Vagina (tissue), 2 donors: ENCODE results near the gene RASGRP4. TPM values are rescaled to one million over a fixed set of nuclear protein-coding genes. Genes with fewer than 3 reads are reported as not detected.

Experiments
- DNase-seq, 2 donors: peaks; one replicate each; pipeline ENCODE4 v3.0.0-alpha.2; 2017; ENCODE audit errors: extremely low spot score in 2 of 2
- H3K27ac ChIP-seq: fragments of 200-600 bp; sonication (generic); one replicate; pipeline ENCODE4 v1.5.1; 2019
- H3K27me3 ChIP-seq: fragments of 200-600 bp; sonication (generic); one replicate; pipeline ENCODE4 v1.5.1; 2019
- H3K36me3 ChIP-seq, 2 donors: fragments of 200-600 bp; sonication (generic); one replicate each; pipeline ENCODE4 v1.5.1; 2017 to 2019
- H3K4me1 ChIP-seq: fragments of 200-600 bp; sonication (generic); one replicate; pipeline ENCODE4 v1.5.1; 2019
- H3K4me3 ChIP-seq, 2 donors: fragments of 200-600 bp; sonication (generic); 1 replicate in 1 of 2; 2 replicates in 1 of 2; pipeline ENCODE4 v1.5.1; 2016 to 2019
- H3K9me3 ChIP-seq: fragments of 200-600 bp; sonication (generic); one replicate; pipeline ENCODE4 v1.5.1; 2019
- POLR2A ChIP-seq, 2 donors: fragments of 450-650 bp; IDR thresholded peaks; one replicate each; pipeline ENCODE4 v1.6.1; 2017; ENCODE audit warnings: antibody characterized with exemption in 2 of 2, mild to moderate bottlenecking in 2 of 2, moderate library complexity in 2 of 2
- POLR2AphosphoS5 ChIP-seq, 2 donors: sonication (generic); formaldehyde crosslinking; IDR thresholded peaks; one replicate each; pipeline ENCODE4 v1.9.0; 2017; ENCODE audit warnings: antibody characterized with exemption in 2 of 2, mild to moderate bottlenecking in 2 of 2, low read depth in 1 of 2; ENCODE audit not compliant: insufficient read depth in 1 of 2
- intact Hi-C: fragments of 100-400 bp; cut with DNase I; formaldehyde crosslinking; loops from one replicate; pipeline ENCODE4 v1.15.1; 2023
- total RNA-seq: library from RNA; depleted of rRNA; stranded (reverse); fragments of >200 nt; gene quantifications from one replicate; pipeline ENCODE4 v1.2.3, GENCODE V29; 2016
- TF ChIP-seq, protein P1 (sequence below), 3 experiments: fragments of 450-650 bp in 2 of 3; fragments of 200-600 bp in 1 of 3; sonication (generic) in 1 of 3; IDR thresholded peaks; one replicate each; pipeline ENCODE4 v1.5.1; 2017 to 2019; ENCODE audit warnings: antibody characterized with exemption in 3 of 3, mild to moderate bottlenecking in 2 of 3, moderate library complexity in 2 of 3

Gene RASGRP4
- total RNA-seq, 1 donor from 2014 or later, result 2.9 TPM

DNA sequence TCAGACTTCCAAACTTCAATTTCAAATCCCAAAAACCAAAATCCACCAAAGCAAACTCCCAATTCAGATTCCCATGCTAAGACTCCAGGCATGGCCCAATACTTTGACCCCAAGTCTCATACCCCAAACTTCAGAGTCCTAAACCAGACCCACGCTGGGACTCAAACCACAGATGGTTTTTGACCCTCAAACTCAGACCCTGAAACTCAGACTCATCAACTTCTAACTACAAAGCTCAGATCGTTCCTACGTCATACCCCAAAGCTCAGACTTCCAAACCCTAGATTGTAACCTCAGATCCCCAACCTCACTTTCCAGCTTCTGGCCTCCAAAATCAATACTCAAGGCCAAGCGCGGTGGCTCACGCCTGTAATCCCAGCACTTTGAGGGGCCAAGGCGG lies 19.3 kb upstream of the RASGRP4 start:
- H3K9me3 ChIP-seq, result no peaks in the 10 kb centered on the region
- no peaks in the 10 kb centered on the region for H3K4me1 ChIP-seq
- no peak overlapping the region for H3K27ac ChIP-seq
- H3K4me3 ChIP-seq, result no peak overlapping the region
- TF ChIP-seq POLR2AphosphoS5 (IDR thresholded peaks at IDR 0.05; ENCODE audit: insufficient read depth in 1 of 2, low read depth in 1 of 2), result no peak
- TF ChIP-seq POLR2A (IDR thresholded peaks at IDR 0.05), result no peak
- TF ChIP-seq, protein P1, sequence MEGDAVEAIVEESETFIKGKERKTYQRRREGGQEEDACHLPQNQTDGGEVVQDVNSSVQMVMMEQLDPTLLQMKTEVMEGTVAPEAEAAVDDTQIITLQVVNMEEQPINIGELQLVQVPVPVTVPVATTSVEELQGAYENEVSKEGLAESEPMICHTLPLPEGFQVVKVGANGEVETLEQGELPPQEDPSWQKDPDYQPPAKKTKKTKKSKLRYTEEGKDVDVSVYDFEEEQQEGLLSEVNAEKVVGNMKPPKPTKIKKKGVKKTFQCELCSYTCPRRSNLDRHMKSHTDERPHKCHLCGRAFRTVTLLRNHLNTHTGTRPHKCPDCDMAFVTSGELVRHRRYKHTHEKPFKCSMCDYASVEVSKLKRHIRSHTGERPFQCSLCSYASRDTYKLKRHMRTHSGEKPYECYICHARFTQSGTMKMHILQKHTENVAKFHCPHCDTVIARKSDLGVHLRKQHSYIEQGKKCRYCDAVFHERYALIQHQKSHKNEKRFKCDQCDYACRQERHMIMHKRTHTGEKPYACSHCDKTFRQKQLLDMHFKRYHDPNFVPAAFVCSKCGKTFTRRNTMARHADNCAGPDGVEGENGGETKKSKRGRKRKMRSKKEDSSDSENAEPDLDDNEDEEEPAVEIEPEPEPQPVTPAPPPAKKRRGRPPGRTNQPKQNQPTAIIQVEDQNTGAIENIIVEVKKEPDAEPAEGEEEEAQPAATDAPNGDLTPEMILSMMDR (IDR thresholded peaks at IDR 0.05), result no peak
- DNase-seq, result no peak
- no peaks in the 10 kb centered on the region for H3K36me3 ChIP-seq
- intact Hi-C loops, result no loop called here
- no peaks in the 10 kb centered on the region for H3K27me3 ChIP-seq

DNA sequence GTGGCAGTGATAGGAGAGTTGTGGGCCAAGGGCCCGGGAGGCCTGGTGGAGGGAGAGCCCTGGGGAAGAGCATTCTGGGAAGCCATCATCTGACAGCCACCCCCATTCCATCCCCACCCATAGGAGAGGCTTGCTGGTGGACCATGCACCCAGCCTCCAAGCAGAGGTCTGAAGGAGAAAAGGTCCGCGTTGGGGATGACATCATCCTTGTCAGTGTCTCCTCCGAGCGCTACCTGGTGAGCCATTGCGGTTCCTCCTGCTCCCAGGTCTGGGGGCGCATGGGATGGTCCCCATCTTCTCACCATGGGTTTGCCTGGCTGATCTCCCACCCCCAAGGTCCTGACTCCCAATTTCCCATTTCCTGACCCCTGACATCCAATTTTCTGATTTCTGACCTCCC lies 18.0 kb upstream of the RASGRP4 start:
- Histone ChIP-seq H3K4me3 (no peak overlapping the region), H3K36me3 (no peaks in the 10 kb centered on the region), H3K9me3 (no peaks in the 10 kb centered on the region), H3K27ac (no peak overlapping the region), H3K4me1 (no peaks in the 10 kb centered on the region), H3K27me3 (no peaks in the 10 kb centered on the region)
- intact Hi-C loops, result no loop called here
- TF ChIP-seq POLR2A (IDR thresholded peaks at IDR 0.05) (no peak), POLR2AphosphoS5 (IDR thresholded peaks at IDR 0.05; ENCODE audit: insufficient read depth in 1 of 2, low read depth in 1 of 2) (no peak)
- TF ChIP-seq, protein P1 (IDR thresholded peaks at IDR 0.05), result no peak
- DNase-seq, result no peak

DNA sequence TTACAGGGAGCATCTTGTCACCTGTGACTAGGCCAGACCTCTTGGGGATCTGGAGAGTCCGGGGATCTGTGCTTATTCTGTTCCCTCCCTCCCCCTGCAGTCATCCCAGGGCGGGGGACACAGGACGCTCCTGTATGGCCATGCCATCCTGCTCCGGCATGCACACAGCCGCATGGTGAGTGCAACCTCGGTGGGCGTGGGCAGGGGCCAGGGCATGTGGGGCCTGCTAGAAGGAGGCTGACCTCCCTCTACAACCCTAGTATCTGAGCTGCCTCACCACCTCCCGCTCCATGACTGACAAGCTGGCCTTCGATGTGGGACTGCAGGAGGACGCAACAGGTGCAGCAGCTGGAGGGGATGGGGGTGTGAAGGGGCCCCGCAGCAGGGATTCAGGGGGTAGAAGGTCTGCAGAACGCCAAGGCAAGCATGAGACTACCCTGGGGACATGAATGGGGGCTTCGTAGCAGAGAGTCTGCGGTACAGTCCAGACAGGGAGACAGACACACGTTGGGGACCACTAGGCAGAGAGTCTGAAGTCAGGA lies 17.5 kb upstream of the RASGRP4 start:
- H3K27ac ChIP-seq, result no peak overlapping the region
- no peaks in the 10 kb centered on the region for H3K36me3 ChIP-seq
- no peaks in the 10 kb centered on the region for H3K4me1 ChIP-seq
- H3K9me3 ChIP-seq, result no peaks in the 10 kb centered on the region
- intact Hi-C loops, result no loop called here
- no peaks in the 10 kb centered on the region for H3K27me3 ChIP-seq
- no peak for DNase-seq
- no peak overlapping the region for H3K4me3 ChIP-seq
- TF ChIP-seq POLR2AphosphoS5 (IDR thresholded peaks at IDR 0.05; ENCODE audit: insufficient read depth in 1 of 2, low read depth in 1 of 2), result no peak

DNA sequence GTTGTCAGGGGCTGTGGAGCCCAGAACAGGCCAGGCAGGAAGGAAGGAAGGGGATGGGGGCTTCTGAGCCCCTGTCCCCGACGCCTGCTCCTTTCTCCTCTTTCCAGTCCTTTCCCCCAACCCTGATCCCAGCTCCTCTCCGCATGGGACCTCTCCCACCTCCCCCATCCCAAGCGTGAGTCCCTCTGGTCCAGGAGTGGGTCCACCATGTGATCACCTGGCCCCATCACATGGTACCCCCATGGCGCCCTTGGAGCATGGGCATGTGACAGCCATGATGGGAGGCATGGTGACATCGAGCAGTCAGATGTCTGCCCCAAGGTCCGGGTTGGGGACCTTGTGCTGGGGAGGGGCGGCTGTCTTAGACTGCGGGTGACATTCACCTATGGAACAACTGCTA lies 16.7 kb upstream of the RASGRP4 start:
- no peak for DNase-seq
- Histone ChIP-seq H3K36me3 (no peaks in the 10 kb centered on the region), H3K4me1 (no peaks in the 10 kb centered on the region), H3K27me3 (no peaks in the 10 kb centered on the region), H3K9me3 (no peaks in the 10 kb centered on the region), H3K4me3 (no peak overlapping the region), H3K27ac (no peak overlapping the region)
- intact Hi-C loops, result no loop called here
- TF ChIP-seq, protein P1 (IDR thresholded peaks at IDR 0.05), result no peak

DNA sequence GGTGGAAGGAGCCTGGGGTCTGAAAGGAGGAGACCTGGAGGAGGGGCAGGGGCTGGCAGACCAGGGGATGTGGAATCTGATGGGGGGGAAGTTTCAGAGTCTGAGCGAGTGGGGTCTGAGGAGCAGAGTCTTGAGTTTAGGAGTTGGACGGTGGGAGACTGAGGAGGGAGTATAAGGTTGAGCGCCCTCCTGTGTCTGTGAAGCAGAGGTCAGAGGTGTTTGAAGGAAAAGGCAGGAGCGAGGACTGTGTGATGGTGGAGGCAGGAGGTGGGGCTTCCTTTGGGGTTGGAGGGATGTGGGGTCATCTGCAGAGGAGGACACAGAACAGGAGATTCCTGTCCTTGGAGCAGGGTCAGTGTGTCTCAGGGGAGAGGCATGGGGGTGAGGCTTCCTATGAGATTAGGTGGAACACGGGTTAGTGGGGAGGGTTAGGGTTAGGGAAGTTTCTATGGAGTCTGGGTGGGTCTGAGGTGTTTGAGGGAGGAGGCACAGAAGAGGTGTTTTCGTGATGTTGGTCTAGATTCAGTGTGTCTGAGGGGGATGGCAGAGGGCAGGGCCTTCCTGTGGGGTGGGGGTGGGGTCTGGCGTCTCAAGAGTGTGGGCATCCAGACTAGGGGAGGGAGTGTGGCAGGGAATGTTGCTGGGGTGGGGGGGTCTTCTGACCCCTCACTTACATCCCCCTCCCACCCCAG lies 15.8 kb upstream of the RASGRP4 start:
- Histone ChIP-seq H3K4me1 (no peaks in the 10 kb centered on the region), H3K9me3 (no peaks in the 10 kb centered on the region), H3K36me3 (no peaks in the 10 kb centered on the region), H3K27me3 (no peaks in the 10 kb centered on the region), H3K27ac (no peak overlapping the region), H3K4me3 (no peak overlapping the region)
- intact Hi-C loops, result no loop called here
- TF ChIP-seq POLR2AphosphoS5 (IDR thresholded peaks at IDR 0.05; ENCODE audit: insufficient read depth in 1 of 2, low read depth in 1 of 2) (no peak), POLR2A (IDR thresholded peaks at IDR 0.05) (no peak)
- TF ChIP-seq, protein P1 (IDR thresholded peaks at IDR 0.05), result no peak
- DNase-seq, result no peak
